Stromal cell of bone marrow (primary cell): Measurements from ENCODE around the gene PPIE.

ENCODE experiments used
- DNase-seq: peaks from one replicate; pipeline ENCODE4 v3.0.0-alpha.2; 2012; ENCODE audit warnings: low read depth

The PPIE gene

GRCh38 chr1:39808784-39809517 lies 70.3 kb downstream of the PPIE start:
- DNase-seq: no peak

GRCh38 chr1:39812913-39813312 lies 74.2 kb downstream of the PPIE start:
- DNase-seq: no peak
